GM12865 (cell line): Measurements from ENCODE around the gene HAAO.
A peak's percentile ranks its signal among the peaks of the same experiment; 100 is the strongest.
"Not testable (repeated sequence)": the region's sequence is repeated elsewhere in the genome, so short reads cannot be mapped to it uniquely, and the experiment has no call there.

ENCODE experiments used
- DNase-seq: peaks from one replicate; pipeline ENCODE4 v3.0.0; 2010; ENCODE audit warnings: low read depth
- H3K4me3 ChIP-seq: 2 replicates; pipeline ENCODE4 v1.5.1; 2011; ENCODE audit warnings: mild to moderate bottlenecking, low read depth, low read length, control low read depth
- TF ChIP-seq, protein P1 (sequence below): IDR thresholded peaks from 2 replicates; pipeline ENCODE4 v1.5.1; 2011; ENCODE audit warnings: low read length, control low read depth, low read depth, inconsistent platforms; ENCODE audit not compliant: insufficient read depth; ENCODE audit errors: missing control alignments

The HAAO gene

DNA sequence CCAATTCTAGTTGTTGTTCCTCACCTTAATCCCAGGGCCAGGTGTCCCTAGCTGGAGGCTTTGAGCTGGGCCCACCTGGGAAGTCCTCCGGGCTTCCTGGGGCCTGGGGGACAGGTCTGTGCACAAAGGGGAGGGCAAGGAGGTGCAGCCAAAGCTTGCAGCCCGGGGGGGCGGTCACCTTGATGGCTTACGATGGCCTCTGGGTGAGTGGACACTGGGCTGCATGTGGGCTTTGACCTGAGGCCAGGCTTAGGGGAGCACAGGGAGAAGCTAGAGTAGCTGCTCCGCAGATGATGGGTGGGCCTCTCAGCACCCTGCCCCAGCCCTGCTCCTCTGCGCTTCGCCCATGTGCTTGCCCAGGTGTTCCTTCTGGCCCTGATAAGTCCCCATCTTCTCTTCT lies 41.8 kb upstream of the HAAO start:
- H3K4me3 ChIP-seq = no peak overlapping the region
- TF ChIP-seq, protein P1, sequence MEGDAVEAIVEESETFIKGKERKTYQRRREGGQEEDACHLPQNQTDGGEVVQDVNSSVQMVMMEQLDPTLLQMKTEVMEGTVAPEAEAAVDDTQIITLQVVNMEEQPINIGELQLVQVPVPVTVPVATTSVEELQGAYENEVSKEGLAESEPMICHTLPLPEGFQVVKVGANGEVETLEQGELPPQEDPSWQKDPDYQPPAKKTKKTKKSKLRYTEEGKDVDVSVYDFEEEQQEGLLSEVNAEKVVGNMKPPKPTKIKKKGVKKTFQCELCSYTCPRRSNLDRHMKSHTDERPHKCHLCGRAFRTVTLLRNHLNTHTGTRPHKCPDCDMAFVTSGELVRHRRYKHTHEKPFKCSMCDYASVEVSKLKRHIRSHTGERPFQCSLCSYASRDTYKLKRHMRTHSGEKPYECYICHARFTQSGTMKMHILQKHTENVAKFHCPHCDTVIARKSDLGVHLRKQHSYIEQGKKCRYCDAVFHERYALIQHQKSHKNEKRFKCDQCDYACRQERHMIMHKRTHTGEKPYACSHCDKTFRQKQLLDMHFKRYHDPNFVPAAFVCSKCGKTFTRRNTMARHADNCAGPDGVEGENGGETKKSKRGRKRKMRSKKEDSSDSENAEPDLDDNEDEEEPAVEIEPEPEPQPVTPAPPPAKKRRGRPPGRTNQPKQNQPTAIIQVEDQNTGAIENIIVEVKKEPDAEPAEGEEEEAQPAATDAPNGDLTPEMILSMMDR = no peak
- no peak for DNase-seq

GRCh38 chr2:42832289-42832634 lies 39.9 kb upstream of the HAAO start:
- DNase-seq = no peak
- TF ChIP-seq, protein P1 = no peak
- H3K4me3 ChIP-seq = no peak overlapping the region

GRCh38 chr2:42831575-42832288 lies 39.3 kb upstream of the HAAO start:
- not testable (repeated sequence) for DNase-seq, H3K4me3 ChIP-seq

GRCh38 chr2:42830922-42831574 lies 38.7 kb upstream of the HAAO start:
- no peak overlapping the region for H3K4me3 ChIP-seq
- no peak for DNase-seq
- TF ChIP-seq, protein P1 = no peak

GRCh38 chr2:42829671-42830440 lies 37.5 kb upstream of the HAAO start:
- TF ChIP-seq, protein P1 = no peak
- no peak for DNase-seq
- no peak overlapping the region for H3K4me3 ChIP-seq

DNA sequence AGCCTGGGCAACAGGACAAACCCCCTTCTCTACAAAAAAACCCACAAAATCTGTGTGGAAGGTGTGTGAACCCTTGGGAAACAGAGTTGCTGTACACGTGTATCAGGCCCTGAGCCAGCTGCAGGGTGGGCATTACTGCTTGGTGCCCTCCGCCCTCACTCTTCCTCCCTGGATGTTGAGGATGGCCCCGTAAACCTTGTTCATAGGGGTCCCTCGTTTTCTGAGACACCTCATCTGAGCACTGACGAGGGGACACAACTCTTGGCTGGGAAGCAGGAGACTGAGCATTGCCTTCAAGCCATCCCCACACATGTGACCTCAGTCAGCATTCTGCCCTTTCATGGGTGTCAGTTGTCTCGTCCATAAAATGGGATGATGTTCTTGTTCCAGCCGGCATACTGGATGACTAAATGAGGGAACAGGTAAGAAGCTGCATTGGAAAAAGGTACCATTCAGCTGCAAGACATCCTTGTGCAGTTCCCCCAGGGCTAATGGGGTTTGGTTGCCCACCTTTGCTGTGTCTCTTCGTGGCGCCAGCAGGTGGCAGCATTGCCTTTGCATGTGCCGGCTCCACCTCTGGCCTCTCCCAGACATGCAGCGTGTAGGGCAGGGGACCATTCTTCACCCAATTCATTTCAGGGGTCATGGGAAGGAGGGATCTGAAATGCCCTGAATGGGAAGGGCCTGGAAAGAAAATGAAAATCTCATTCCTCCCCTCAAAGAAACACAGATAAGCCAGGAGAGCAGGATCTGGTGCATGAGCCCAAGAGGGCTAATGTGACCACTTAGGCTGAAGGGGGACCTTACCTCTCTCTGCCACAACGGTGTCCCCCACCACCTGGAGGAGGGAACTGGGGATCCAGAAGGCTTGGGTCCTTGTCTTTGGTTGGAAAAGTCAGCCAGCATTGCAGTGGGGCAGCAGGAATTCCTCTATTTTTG lies 36.4 kb upstream of the HAAO start:
- peak; percentile 80 for DNase-seq
- H3K4me3 ChIP-seq = no peak overlapping the region
- TF ChIP-seq, protein P1 = peak; percentile 92
